CD14-positive monocyte (primary cell): Measurements from ENCODE around the gene NOC2L. TPM values are rescaled to one million over a fixed set of nuclear protein-coding genes. Genes with fewer than 3 reads are reported as not detected.

Experiments used
- DNase-seq, 3 donors: peaks; one replicate each; pipeline ENCODE4 v3.0.0-alpha.2; 2011 to 2022
- H2AFZ ChIP-seq: 2 replicates; pipeline ENCODE4 v1.6.0; 2012; ENCODE audit warnings: mild to moderate bottlenecking, low read depth, low read length, inconsistent platforms; ENCODE audit not compliant: insufficient read depth, poor library complexity, severe bottlenecking
- H3K27ac ChIP-seq, 2 donors: 1 replicate in 1 of 2; 2 replicates in 1 of 2; pipeline ENCODE4 v1.5.1; 2012 to 2013; ENCODE audit warnings: low read length in 2 of 2, control low read depth in 1 of 2, inconsistent platforms in 1 of 2, low read depth in 1 of 2, mild to moderate bottlenecking in 1 of 2
- H3K27me3 ChIP-seq, 2 donors: one replicate each; pipeline versions ENCODE4 v1.6.0 to v1.6.1; 2011 to 2013; ENCODE audit warnings: low read length in 2 of 2; ENCODE audit not compliant: control insufficient read depth in 2 of 2, insufficient read depth in 2 of 2
- H3K36me3 ChIP-seq, 2 donors: replicated peaks in 1 of 2; 1 replicate in 1 of 2; 2 replicates in 1 of 2; pipeline versions ENCODE4 v1.5.1 to v1.6.1; 2012 to 2013; ENCODE audit warnings: low read length in 2 of 2, control low read depth in 1 of 2, inconsistent platforms in 1 of 2, mild to moderate bottlenecking in 1 of 2; ENCODE audit not compliant: insufficient read depth in 2 of 2, control insufficient read depth in 1 of 2
- H3K4me1 ChIP-seq, 2 donors: 1 replicate in 1 of 2; 2 replicates in 1 of 2; pipeline versions ENCODE4 v1.5.1 to v1.6.1; 2012 to 2013; ENCODE audit warnings: low read length in 2 of 2, control low read depth in 1 of 2, inconsistent platforms in 1 of 2, mild to moderate bottlenecking in 1 of 2, moderate library complexity in 1 of 2; ENCODE audit not compliant: insufficient read depth in 2 of 2, control insufficient read depth in 1 of 2
- H3K4me2 ChIP-seq: replicated peaks from 2 replicates; pipeline ENCODE3; 2012; ENCODE audit warnings: low read length, moderate library complexity, mild to moderate bottlenecking; ENCODE audit not compliant: poor library complexity, severe bottlenecking; ENCODE audit errors: extremely low read depth
- H3K4me3 ChIP-seq, 3 experiments: fragments of 200-600 bp in 1 of 3; sonication (generic) in 1 of 3; replicated peaks in 1 of 3; 1 replicate in 2 of 3; 2 replicates in 1 of 3; pipeline ENCODE4 v1.5.1; 2011 to 2013; ENCODE audit warnings: low read length in 3 of 3, mild to moderate bottlenecking in 3 of 3, control low read depth in 2 of 3, low read depth in 2 of 3, inconsistent platforms in 1 of 3, moderate library complexity in 1 of 3
- H3K79me2 ChIP-seq: 2 replicates; pipeline ENCODE4 v1.6.0; 2012; ENCODE audit warnings: mild to moderate bottlenecking, control low read depth, inconsistent platforms, low read length, moderate library complexity; ENCODE audit not compliant: insufficient read depth
- H3K9ac ChIP-seq: 2 replicates; pipeline ENCODE4 v1.6.0; 2017; ENCODE audit warnings: low read length, mild to moderate bottlenecking; ENCODE audit not compliant: insufficient read depth, poor library complexity, severe bottlenecking
- H3K9me3 ChIP-seq, 2 donors: replicated peaks in 1 of 2; 1 replicate in 1 of 2; 2 replicates in 1 of 2; pipeline versions ENCODE4 v1.5.1 to v1.6.1; 2012 to 2013; ENCODE audit warnings: low read length in 2 of 2, control low read depth in 1 of 2; ENCODE audit not compliant: control insufficient read depth in 1 of 2, insufficient read depth in 1 of 2
- H4K20me1 ChIP-seq: 2 replicates; pipeline ENCODE4 v1.6.0; 2012; ENCODE audit warnings: mild to moderate bottlenecking, low read length, control low read depth, moderate library complexity; ENCODE audit not compliant: insufficient read depth
- H3K27ac Mint-ChIP-seq, 7 donors: one replicate each; pipeline ENCODE4 v1.8.0; 2020; ENCODE audit warnings: mild to moderate bottlenecking in 7 of 7, mixed read lengths in 7 of 7, moderate library complexity in 6 of 7, inconsistent platforms in 2 of 7
- H3K27me3 Mint-ChIP-seq, 3 donors: one replicate each; pipeline ENCODE4 v1.8.0; 2021 to 2022; ENCODE audit warnings: low read depth in 3 of 3, mild to moderate bottlenecking in 3 of 3, mixed read lengths in 3 of 3, moderate library complexity in 3 of 3, inconsistent platforms in 1 of 3
- H3K36me3 Mint-ChIP-seq, 2 donors: one replicate each; pipeline ENCODE4 v1.8.0; 2020; ENCODE audit warnings: mixed read lengths in 2 of 2, inconsistent platforms in 1 of 2, mild to moderate bottlenecking in 1 of 2
- H3K4me1 Mint-ChIP-seq: one replicate; pipeline ENCODE4 v1.8.0; 2020; ENCODE audit warnings: mild to moderate bottlenecking, mixed read lengths
- H3K4me3 Mint-ChIP-seq, 2 donors: one replicate each; pipeline ENCODE4 v1.8.0; 2020; ENCODE audit warnings: mild to moderate bottlenecking in 2 of 2, mixed read lengths in 2 of 2, moderate library complexity in 1 of 2
- H3K9me3 Mint-ChIP-seq, 7 donors: one replicate each; pipeline ENCODE4 v1.8.0; 2020 to 2022; ENCODE audit warnings: mixed read lengths in 7 of 7, mild to moderate bottlenecking in 6 of 7, moderate library complexity in 6 of 7, inconsistent platforms in 2 of 7
- CTCF ChIP-seq: fragments of 200-600 bp; IDR thresholded peaks from one replicate; pipeline ENCODE4 v1.8.0; 2022; ENCODE audit warnings: antibody characterized with exemption, mild to moderate bottlenecking
- WGBS: methylation state at CpG from one replicate; pipeline ENCODE4 v1.1.5; 2013; ENCODE audit warnings: missing lambda C conversion rate; ENCODE audit not compliant: insufficient coverage; 5-methylcytosine and 5-hydroxymethylcytosine counted together
- intact Hi-C, 2 donors: fragments of 100-400 bp; cut with micrococcal nuclease; formaldehyde crosslinking; loops; one replicate each; pipeline versions ENCODE4 v1.15.0 to v1.15.1; 2023
- polyA plus RNA-seq, 3 donors: library from polyadenylated mRNA; depleted of rRNA in 1 of 3; unstranded in 2 of 3; stranded (reverse) in 1 of 3; fragments of 300-500 nt in 2 of 3; fragments of >200 nt in 1 of 3; fragmentation: Illumina TruSeq in 2 of 3; gene quantifications; 1 replicate in 2 of 3; 2 replicates in 1 of 3; pipeline ENCODE4 v1.2.3, GENCODE V29; 2012 to 2021

The NOC2L gene
- polyA plus RNA-seq, 3 donors, result 34.5 to 47.9 (median 35.8) TPM

- Histone ChIP-seq H3K4me1 (peaks cover 24 to 27% of the 10 kb centered on the region in 2 donors), H2AFZ (peak overlapping the region; percentile 76), H4K20me1 (no peaks in the 10 kb centered on the region), H3K9me3 (no peaks in the 10 kb centered on the region), H3K36me3 (no peaks in the 10 kb centered on the region), H3K79me2 (no peaks in the 10 kb centered on the region), H3K4me3 (peak overlapping the region in 1 of 3 experiments; percentile 62), H3K9ac (peak overlapping the region; percentile 27), H3K27ac (no peak overlapping the region), H3K27me3 (peaks cover 0 to 30% of the 10 kb centered on the region in 2 donors), H3K4me2 (peak overlapping the region; percentile 78)
- H3K36me3 Mint-ChIP-seq, result peaks cover 0 to 3% of the 10 kb centered on the region in 2 donors
- H3K4me3 Mint-ChIP-seq, result peak overlapping the region; percentile 74 to 81
- H3K9me3 Mint-ChIP-seq, result peaks cover 0 to 3% (median 0%) of the 10 kb centered on the region in 7 donors
- peaks cover 19% of the 10 kb centered on the region for H3K4me1 Mint-ChIP-seq
- peak; percentile 52 to 75 (median 68) for DNase-seq
- 4% methylated on average over 56 of the region's 91 CpGs for whole genome bisulfite sequencing
- TF ChIP-seq CTCF, result peak; percentile 81
- peaks cover 34 to 57% (median 36%) of the 10 kb centered on the region in 3 donors for H3K27me3 Mint-ChIP-seq
- intact Hi-C loops, result loop anchor here (2.0 to 10.0 kb wide), 2 partner anchors 60 to 70 kb away; partner anchors contain the start of genes KLHL17 (in 1 of the 2) and PLEKHN1 (in 1 of the 2)
- H3K27ac Mint-ChIP-seq, result peak overlapping the region in 1 of 7 donors; percentile 80
These were observed 54.6 kb downstream of the NOC2L start for GRCh38 chr1:904310-904950.

GRCh38 chr1:903721-904271 is 55.3 kb downstream of the NOC2L start:
- no peak for TF ChIP-seq CTCF
- Histone ChIP-seq H3K27ac (no peak overlapping the region), H3K36me3 (no peaks in the 10 kb centered on the region), H4K20me1 (no peaks in the 10 kb centered on the region), H3K9me3 (no peaks in the 10 kb centered on the region), H3K4me1 (peaks cover 24 to 27% of the 10 kb centered on the region in 2 donors), H2AFZ (no peak overlapping the region), H3K79me2 (no peaks in the 10 kb centered on the region), H3K4me2 (peak overlapping the region; percentile 78), H3K27me3 (peaks cover 0 to 30% of the 10 kb centered on the region in 2 donors), H3K9ac (no peak overlapping the region), H3K4me3 (no peak overlapping the region)
- intact Hi-C loops, result loop anchor here (2.0 to 10.0 kb wide), 2 partner anchors 61 to 71 kb away; partner anchors contain the start of genes KLHL17 (in 1 of the 2) and PLEKHN1 (in 1 of the 2)
- peak overlapping the region in 1 of 2 donors; percentile 21 for H3K4me3 Mint-ChIP-seq
- peaks cover 34 to 64% (median 42%) of the 10 kb centered on the region in 3 donors for H3K27me3 Mint-ChIP-seq
- H3K36me3 Mint-ChIP-seq, result peaks cover 0 to 3% of the 10 kb centered on the region in 2 donors
- over 99% methylated on average over 10 of the region's 21 CpGs for WGBS
- peak in 1 of 3 donors; percentile 3 for DNase-seq
- H3K27ac Mint-ChIP-seq, result no peak overlapping the region
- H3K9me3 Mint-ChIP-seq, result peaks cover 0 to 3% (median 0%) of the 10 kb centered on the region in 7 donors
- peaks cover 19% of the 10 kb centered on the region for H3K4me1 Mint-ChIP-seq
